ENCODE data around the gene CD55.

Gene CD55

DNA sequence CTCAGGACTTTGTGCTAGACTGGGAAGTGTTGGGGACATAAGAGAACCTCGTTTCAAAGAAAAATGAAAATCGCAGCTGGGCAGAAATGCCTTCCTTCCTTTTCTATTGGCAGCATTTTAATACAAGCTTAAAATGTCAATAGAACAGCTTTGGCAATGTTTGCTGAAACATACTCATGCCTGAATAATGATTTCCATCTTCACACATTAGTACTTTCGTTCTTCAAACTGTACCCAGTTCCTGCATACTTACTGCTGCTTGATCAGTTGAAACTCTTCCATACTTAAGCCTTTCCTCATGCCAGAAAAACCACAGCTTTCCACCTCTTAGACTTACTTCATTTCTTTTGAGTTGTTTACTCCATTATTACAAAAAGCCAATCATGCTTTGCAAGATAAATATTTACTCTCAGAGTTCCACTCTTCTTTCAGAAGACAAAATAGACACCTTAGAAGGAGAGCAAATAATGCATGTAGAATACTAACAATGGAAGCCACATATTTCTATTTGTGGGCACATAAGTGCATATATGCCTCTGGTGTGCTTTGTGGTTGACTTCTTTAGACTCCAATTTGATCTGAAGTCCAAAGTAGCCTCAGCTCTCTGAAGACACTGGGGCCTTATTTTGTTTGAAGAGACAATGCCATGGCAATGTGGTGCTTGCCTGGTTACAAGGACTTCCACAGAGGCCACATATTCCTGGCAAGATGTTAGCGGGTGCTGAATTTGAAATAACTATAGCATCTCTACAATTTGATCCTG lies 22.7 kb upstream of the CD55 start:
- DNase-seq, result no peak
- no peaks in the 10 kb centered on the region for H3K36me3 ChIP-seq (ENCODE audit: control insufficient read depth, insufficient read depth, low read length)
- no peak overlapping the region for H2AK5ac ChIP-seq (ENCODE audit: low read length)
- no peaks in the 10 kb centered on the region for H3K27me3 ChIP-seq (ENCODE audit: insufficient read depth, low read length, poor library complexity)
- H3K79me1 ChIP-seq (ENCODE audit: low read length), result no peaks in the 10 kb centered on the region
- no peak overlapping the region for H2BK5ac ChIP-seq (ENCODE audit: low read length)
- H3K56ac ChIP-seq (ENCODE audit: low read length), result no peak overlapping the region
- H2BK120ac ChIP-seq (ENCODE audit: low read depth, low read length), result no peak overlapping the region
- H3K23ac ChIP-seq (ENCODE audit: low read length), result no peak overlapping the region
- no peaks in the 10 kb centered on the region for H3K79me2 ChIP-seq (ENCODE audit: control insufficient read depth, insufficient read depth, low read length)
- H2BK15ac ChIP-seq (replicated peaks; ENCODE audit: low read depth), result no peak overlapping the region
- WGBS (ENCODE audit: extremely low coverage, insufficient coverage, low lambda C conversion rate), result no CpG with 5 or more reads among the region's 4 CpGs
- no peak overlapping the region for H3K4me2 ChIP-seq (ENCODE audit: low read length)
- no peak overlapping the region for H3K27ac ChIP-seq (ENCODE audit: low read depth, low read length)
- H3K9ac ChIP-seq (ENCODE audit: low read length), result no peak overlapping the region
- no peak overlapping the region for H4K8ac ChIP-seq (ENCODE audit: low read depth, low read length)
- no peak overlapping the region for H3K4me3 ChIP-seq (ENCODE audit: low read length)
- H3K4me1 ChIP-seq (ENCODE audit: control insufficient read depth, low read depth, low read length), result peaks cover 8% of the 10 kb centered on the region
- H3K4ac ChIP-seq (ENCODE audit: low read depth, low read length), result no peak overlapping the region
- no peak overlapping the region for H3K18ac ChIP-seq (ENCODE audit: low read length)
- no peak overlapping the region for H4K5ac ChIP-seq (ENCODE audit: low read length)

DNA sequence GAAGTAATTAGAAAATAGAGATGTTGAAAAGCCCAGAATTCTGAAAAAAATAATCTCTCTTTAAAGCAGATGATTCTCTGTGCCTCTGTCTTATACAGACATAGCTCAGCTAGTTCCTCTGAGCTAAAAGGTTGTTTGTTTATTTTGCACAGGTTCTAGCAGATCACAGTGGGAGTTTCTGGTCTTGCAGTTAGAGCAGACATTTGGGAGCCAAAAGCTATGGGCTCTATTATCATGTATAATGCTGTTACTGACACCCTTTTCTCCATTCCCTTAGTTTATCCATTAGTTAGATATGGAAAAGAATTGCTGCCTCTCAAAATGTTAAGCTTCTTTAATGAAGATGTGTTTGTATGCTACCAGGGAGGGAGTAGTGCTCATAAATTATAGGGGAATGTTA lies 20.5 kb upstream of the CD55 start:
- Histone ChIP-seq H3K23ac (ENCODE audit: low read length) (no peak overlapping the region), H2AK5ac (ENCODE audit: low read length) (no peak overlapping the region), H3K4ac (ENCODE audit: low read depth, low read length) (no peak overlapping the region), H3K56ac (ENCODE audit: low read length) (peak overlapping the region; percentile 37), H3K4me3 (ENCODE audit: low read length) (no peak overlapping the region), H3K27ac (ENCODE audit: low read depth, low read length) (no peak overlapping the region), H4K5ac (ENCODE audit: low read length) (no peak overlapping the region), H2BK120ac (ENCODE audit: low read depth, low read length) (no peak overlapping the region), H2BK5ac (ENCODE audit: low read length) (no peak overlapping the region), H3K27me3 (ENCODE audit: insufficient read depth, low read length, poor library complexity) (no peaks in the 10 kb centered on the region), H3K36me3 (ENCODE audit: control insufficient read depth, insufficient read depth, low read length) (no peaks in the 10 kb centered on the region), H3K9ac (ENCODE audit: low read length) (no peak overlapping the region), H3K79me1 (ENCODE audit: low read length) (no peaks in the 10 kb centered on the region), H2BK15ac (replicated peaks; ENCODE audit: low read depth) (no peak overlapping the region), H3K18ac (ENCODE audit: low read length) (no peak overlapping the region), H3K4me1 (ENCODE audit: control insufficient read depth, low read depth, low read length) (peaks cover 8% of the 10 kb centered on the region), H3K4me2 (ENCODE audit: low read length) (no peak overlapping the region), H4K8ac (ENCODE audit: low read depth, low read length) (no peak overlapping the region), H3K79me2 (ENCODE audit: control insufficient read depth, insufficient read depth, low read length) (no peaks in the 10 kb centered on the region)
- peak; percentile 37 for DNase-seq

DNA sequence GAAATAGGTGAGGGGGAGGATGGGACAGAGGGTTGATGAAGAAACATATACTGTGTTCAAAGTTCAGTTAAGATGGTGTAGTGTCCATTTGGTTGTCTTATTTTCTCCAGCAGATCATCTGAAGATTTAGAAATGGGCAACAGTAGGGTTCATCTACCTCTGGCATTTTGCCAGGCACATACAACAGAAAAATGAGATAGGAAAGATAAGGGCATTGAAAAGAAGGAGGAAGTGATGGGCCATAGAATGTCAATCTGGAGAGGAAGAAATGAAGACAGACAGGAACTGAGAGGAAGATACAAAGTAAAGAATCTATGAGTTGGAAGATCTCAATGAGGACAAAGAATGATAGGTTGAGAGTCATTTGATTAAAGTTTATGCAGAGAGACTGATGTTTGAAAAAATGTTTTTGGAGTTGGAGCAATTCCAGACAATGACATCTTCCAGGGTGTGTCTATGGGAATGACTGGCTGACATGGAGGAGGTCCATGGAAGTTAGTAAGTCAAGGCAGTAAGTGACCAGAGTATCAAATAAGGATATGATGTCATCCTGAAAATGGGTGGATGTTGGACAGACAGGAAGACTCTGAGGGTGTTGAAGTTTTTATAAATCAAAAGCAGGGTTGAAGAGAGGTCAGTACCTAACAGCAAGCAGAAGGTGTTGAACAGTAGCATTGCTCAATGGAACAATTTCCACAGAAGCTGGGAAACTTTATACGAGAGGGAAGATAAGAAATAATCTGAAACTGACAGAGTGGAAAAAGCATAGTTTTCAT lies 18.7 kb upstream of the CD55 start:
- Histone ChIP-seq H3K79me2 (ENCODE audit: control insufficient read depth, insufficient read depth, low read length) (no peaks in the 10 kb centered on the region), H2BK5ac (ENCODE audit: low read length) (no peak overlapping the region), H4K5ac (ENCODE audit: low read length) (no peak overlapping the region), H3K23ac (ENCODE audit: low read length) (no peak overlapping the region), H3K56ac (ENCODE audit: low read length) (no peak overlapping the region), H3K9ac (ENCODE audit: low read length) (no peak overlapping the region), H3K4me1 (ENCODE audit: control insufficient read depth, low read depth, low read length) (peaks cover 9% of the 10 kb centered on the region), H3K4me3 (ENCODE audit: low read length) (no peak overlapping the region), H2BK120ac (ENCODE audit: low read depth, low read length) (no peak overlapping the region), H3K4me2 (ENCODE audit: low read length) (no peak overlapping the region), H2BK15ac (replicated peaks; ENCODE audit: low read depth) (no peak overlapping the region), H3K27me3 (ENCODE audit: insufficient read depth, low read length, poor library complexity) (no peaks in the 10 kb centered on the region), H3K4ac (ENCODE audit: low read depth, low read length) (no peak overlapping the region), H3K79me1 (ENCODE audit: low read length) (no peaks in the 10 kb centered on the region), H3K36me3 (ENCODE audit: control insufficient read depth, insufficient read depth, low read length) (no peaks in the 10 kb centered on the region), H2AK5ac (ENCODE audit: low read length) (no peak overlapping the region), H3K18ac (ENCODE audit: low read length) (no peak overlapping the region), H4K8ac (ENCODE audit: low read depth, low read length) (no peak overlapping the region), H3K27ac (ENCODE audit: low read depth, low read length) (no peak overlapping the region)
- no peak for DNase-seq
- WGBS (ENCODE audit: extremely low coverage, insufficient coverage, low lambda C conversion rate), result no CpG with 5 or more reads among the region's 1 CpG

DNA sequence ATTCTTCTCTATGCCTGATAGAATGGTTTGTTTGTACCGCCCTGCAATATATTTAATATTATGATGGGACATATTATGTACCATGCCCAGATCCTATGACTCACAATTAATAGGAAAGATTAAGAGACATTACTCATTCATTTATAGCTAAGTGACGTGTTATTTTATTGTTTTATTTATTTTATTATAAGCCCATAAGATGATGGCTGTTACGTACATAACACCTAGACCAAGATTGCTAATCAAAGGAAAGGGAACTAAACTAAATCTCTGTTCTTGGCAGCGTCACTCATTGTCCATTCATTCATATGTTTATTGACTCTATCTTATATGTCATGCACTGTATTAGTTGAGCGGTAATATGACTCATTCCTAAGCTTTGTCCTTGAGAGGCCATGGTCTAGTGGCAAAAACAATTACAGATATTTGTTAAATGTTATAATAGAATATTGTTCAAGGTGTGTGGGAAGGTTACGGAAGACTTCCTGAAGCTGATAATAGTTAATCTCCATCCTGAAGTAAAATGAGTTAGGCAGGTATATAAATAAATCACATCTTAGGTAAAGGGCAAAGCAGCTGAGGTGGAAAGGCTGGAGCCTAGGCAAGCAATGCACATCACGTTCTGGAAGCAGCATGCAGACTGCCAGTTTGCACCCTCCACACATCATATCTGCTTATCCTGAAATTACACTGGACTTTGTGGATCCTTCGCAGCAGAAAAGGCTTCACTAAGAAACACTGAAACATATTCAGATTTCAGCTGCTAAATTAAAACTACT lies 16.6 kb upstream of the CD55 start:
- Histone ChIP-seq H3K79me1 (ENCODE audit: low read length) (no peaks in the 10 kb centered on the region), H3K79me2 (ENCODE audit: control insufficient read depth, insufficient read depth, low read length) (no peaks in the 10 kb centered on the region), H3K56ac (ENCODE audit: low read length) (no peak overlapping the region), H3K9ac (ENCODE audit: low read length) (no peak overlapping the region), H3K27ac (ENCODE audit: low read depth, low read length) (no peak overlapping the region), H3K27me3 (ENCODE audit: insufficient read depth, low read length, poor library complexity) (no peaks in the 10 kb centered on the region), H3K36me3 (ENCODE audit: control insufficient read depth, insufficient read depth, low read length) (no peaks in the 10 kb centered on the region), H3K18ac (ENCODE audit: low read length) (no peak overlapping the region), H3K4me2 (ENCODE audit: low read length) (no peak overlapping the region), H3K4me3 (ENCODE audit: low read length) (no peak overlapping the region), H2BK5ac (ENCODE audit: low read length) (no peak overlapping the region), H4K5ac (ENCODE audit: low read length) (no peak overlapping the region), H2BK15ac (replicated peaks; ENCODE audit: low read depth) (no peak overlapping the region), H4K8ac (ENCODE audit: low read depth, low read length) (no peak overlapping the region), H2AK5ac (ENCODE audit: low read length) (no peak overlapping the region), H3K4me1 (ENCODE audit: control insufficient read depth, low read depth, low read length) (peaks cover 12% of the 10 kb centered on the region), H3K4ac (ENCODE audit: low read depth, low read length) (no peak overlapping the region), H3K23ac (ENCODE audit: low read length) (no peak overlapping the region), H2BK120ac (ENCODE audit: low read depth, low read length) (no peak overlapping the region)
- WGBS (ENCODE audit: extremely low coverage, insufficient coverage, low lambda C conversion rate), result no CpG with 5 or more reads among the region's 8 CpGs
- DNase-seq, result no peak

DNA sequence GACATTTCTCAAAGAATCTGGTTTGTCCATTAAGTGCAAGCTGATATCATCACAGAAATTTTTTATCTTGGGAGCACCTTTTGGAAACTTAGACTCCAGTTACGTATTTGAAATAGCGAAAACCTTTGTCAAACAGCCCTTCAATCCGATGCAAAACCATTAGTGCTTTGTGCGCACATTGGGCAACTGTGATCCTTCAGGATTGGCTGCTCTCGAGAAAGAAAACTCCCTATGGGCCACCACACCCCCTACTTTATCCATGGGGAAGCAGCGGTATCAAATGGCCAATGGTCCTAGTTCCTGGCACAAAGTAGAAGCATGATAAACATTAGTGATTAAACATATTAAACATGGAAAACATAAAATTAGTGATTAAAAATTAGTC lies 16.0 kb upstream of the CD55 start:
- no peak overlapping the region for H3K4me3 ChIP-seq (ENCODE audit: low read length)
- H3K18ac ChIP-seq (ENCODE audit: low read length), result no peak overlapping the region
- no peak overlapping the region for H3K56ac ChIP-seq (ENCODE audit: low read length)
- H3K79me2 ChIP-seq (ENCODE audit: control insufficient read depth, insufficient read depth, low read length), result no peaks in the 10 kb centered on the region
- DNase-seq, result no peak
- no peak overlapping the region for H3K23ac ChIP-seq (ENCODE audit: low read length)
- H3K27me3 ChIP-seq (ENCODE audit: insufficient read depth, low read length, poor library complexity), result no peaks in the 10 kb centered on the region
- H3K79me1 ChIP-seq (ENCODE audit: low read length), result no peaks in the 10 kb centered on the region
- H2BK15ac ChIP-seq (replicated peaks; ENCODE audit: low read depth), result no peak overlapping the region
- no peak overlapping the region for H4K5ac ChIP-seq (ENCODE audit: low read length)
- no peak overlapping the region for H3K9ac ChIP-seq (ENCODE audit: low read length)
- no peak overlapping the region for H2AK5ac ChIP-seq (ENCODE audit: low read length)
- no peak overlapping the region for H3K4ac ChIP-seq (ENCODE audit: low read depth, low read length)
- no peak overlapping the region for H2BK120ac ChIP-seq (ENCODE audit: low read depth, low read length)
- H4K8ac ChIP-seq (ENCODE audit: low read depth, low read length), result no peak overlapping the region
- H3K4me2 ChIP-seq (ENCODE audit: low read length), result no peak overlapping the region
- no CpG with 5 or more reads among the region's 6 CpGs for WGBS (ENCODE audit: extremely low coverage, insufficient coverage, low lambda C conversion rate)
- H3K36me3 ChIP-seq (ENCODE audit: control insufficient read depth, insufficient read depth, low read length), result no peaks in the 10 kb centered on the region
- H2BK5ac ChIP-seq (ENCODE audit: low read length), result no peak overlapping the region
- H3K4me1 ChIP-seq (ENCODE audit: control insufficient read depth, low read depth, low read length), result peaks cover 12% of the 10 kb centered on the region
- H3K27ac ChIP-seq (ENCODE audit: low read depth, low read length), result no peak overlapping the region
